ENCODE measurements around the gene PCARE.

DNA sequence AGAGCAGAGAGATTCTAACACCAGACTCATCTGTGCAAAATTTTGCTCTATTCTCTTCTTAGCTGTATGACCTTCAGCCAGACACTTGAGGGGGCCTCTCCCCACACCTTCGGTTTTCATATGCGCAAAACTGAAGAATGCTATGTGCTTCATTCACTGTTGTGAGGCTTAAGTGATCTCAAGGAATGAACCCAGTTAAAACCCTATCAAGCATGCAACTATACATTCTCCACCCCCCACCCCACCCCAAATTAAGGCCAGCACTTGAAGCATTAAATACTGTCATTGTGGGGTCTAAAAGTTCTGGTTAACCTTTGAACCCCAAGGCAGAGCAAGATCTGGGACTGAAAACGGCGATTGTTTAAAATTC lies 10.0 kb downstream of the PCARE start:
- TF ChIP-seq CTCF (IDR thresholded peaks at IDR 0.05), result no peak
- no peak for TF ChIP-seq POLR2A (IDR thresholded peaks at IDR 0.05)
